Stomach (tissue), 4 donors: Measurements from ENCODE around the gene EYA2.
"Not testable (repeated sequence)": the region's sequence is repeated elsewhere in the genome, so short reads cannot be mapped to it uniquely, and the experiment has no call there.

Experiments
- CTCF ChIP-seq, 7 experiments: fragments of 450-650 bp in 4 of 7; fragments of 200-600 bp in 3 of 7; sonication (generic) in 3 of 7; IDR thresholded peaks; one replicate each; pipeline ENCODE4 v1.5.1; 2016 to 2019; ENCODE audit warnings: antibody characterized with exemption in 7 of 7, control low read depth in 2 of 7, mild to moderate bottlenecking in 1 of 7
- POLR2AphosphoS5 ChIP-seq, 3 donors: sonication (generic); formaldehyde crosslinking; IDR thresholded peaks; one replicate each; pipeline ENCODE4 v1.6.1; 2016; ENCODE audit warnings: antibody characterized with exemption in 3 of 3

GRCh38 chr20:46961968-46962367, 67.3 kb downstream of the EYA2 start:
- not testable (repeated sequence) for TF ChIP-seq CTCF, POLR2AphosphoS5 (IDR thresholded peaks at IDR 0.05)
